CD4-positive, alpha-beta memory T cell (primary cell): ENCODE data around the gene CCDC69. TPM values are rescaled to one million over a fixed set of nuclear protein-coding genes. Genes with fewer than 3 reads are reported as not detected.
A peak's percentile ranks its signal among the peaks of the same experiment; 100 is the strongest.

Source experiments
- CTCF ChIA-PET: fragments of 350-600 bp; sonication (Branson Sonifier 250); formaldehyde crosslinking; loops from one replicate; lab custom pipeline; 2021; ENCODE audit warnings: inconsistent platforms; ENCODE audit not compliant: partially characterized antibody; lab: Charles Lee
- POLR2A ChIA-PET: fragments of 350-600 bp; sonication (Branson Sonifier 250); formaldehyde crosslinking; loops from one replicate; lab custom pipeline; 2021; ENCODE audit not compliant: partially characterized antibody; lab: Charles Lee
- DNase-seq, 5 donors: peaks; one replicate each; pipeline versions ENCODE4 v3.0.0 to v3.0.0-alpha.2; 2020 to 2022; ENCODE audit warnings: mixed read lengths in 1 of 5
- H3K27ac ChIP-seq: one replicate; pipeline ENCODE4 v1.7.0; 2013; ENCODE audit warnings: low read depth, low read length
- H3K27me3 ChIP-seq: 2 replicates; pipeline ENCODE4 v1.7.0; 2013; ENCODE audit warnings: mild to moderate bottlenecking, low read length, moderate library complexity; ENCODE audit not compliant: insufficient read depth
- H3K36me3 ChIP-seq: 2 replicates; pipeline ENCODE4 v1.7.0; 2013; ENCODE audit warnings: mild to moderate bottlenecking, low read length, moderate library complexity; ENCODE audit not compliant: insufficient read depth
- H3K4me1 ChIP-seq: 2 replicates; pipeline ENCODE4 v1.7.0; 2013; ENCODE audit warnings: mild to moderate bottlenecking, low read length, moderate library complexity; ENCODE audit not compliant: insufficient read depth
- H3K4me3 ChIP-seq, 2 donors: one replicate each; pipeline ENCODE4 v1.7.0; 2013; ENCODE audit warnings: low read length in 2 of 2, mild to moderate bottlenecking in 1 of 2
- H3K9me3 ChIP-seq, 2 donors: one replicate each; pipeline ENCODE4 v1.7.0; 2013; ENCODE audit warnings: low read length in 2 of 2, control low read depth in 1 of 2; ENCODE audit not compliant: control insufficient read depth in 1 of 2
- H3K27ac Mint-ChIP-seq, 7 donors: one replicate each; pipeline ENCODE4 v1.8.0; 2020 to 2021; ENCODE audit warnings: mixed read lengths in 7 of 7, mild to moderate bottlenecking in 6 of 7, inconsistent platforms in 3 of 7, moderate library complexity in 3 of 7
- H3K27me3 Mint-ChIP-seq, 2 donors: one replicate each; pipeline ENCODE4 v1.8.0; 2020 to 2021; ENCODE audit warnings: mixed read lengths in 2 of 2
- H3K36me3 Mint-ChIP-seq, 2 donors: one replicate each; pipeline ENCODE4 v1.8.0; 2020 to 2021; ENCODE audit warnings: mixed read lengths in 2 of 2, inconsistent platforms in 1 of 2, mild to moderate bottlenecking in 1 of 2
- H3K4me1 Mint-ChIP-seq, 4 donors: one replicate each; pipeline ENCODE4 v1.8.0; 2020 to 2021; ENCODE audit warnings: mixed read lengths in 4 of 4, mild to moderate bottlenecking in 1 of 4
- H3K4me3 Mint-ChIP-seq, 8 donors: one replicate each; pipeline ENCODE4 v1.8.0; 2020 to 2021; ENCODE audit warnings: mixed read lengths in 8 of 8, mild to moderate bottlenecking in 7 of 8, moderate library complexity in 6 of 8, inconsistent platforms in 3 of 8
- H3K9me3 Mint-ChIP-seq, 8 donors: one replicate each; pipeline ENCODE4 v1.8.0; 2020 to 2021; ENCODE audit warnings: mixed read lengths in 8 of 8, mild to moderate bottlenecking in 5 of 8, inconsistent platforms in 3 of 8, moderate library complexity in 1 of 8
- intact Hi-C: fragments of 100-400 bp; cut with micrococcal nuclease; formaldehyde crosslinking; loops from one replicate; pipeline ENCODE4 v1.15.1; 2023
- polyA plus RNA-seq, 2 donors: library from polyadenylated mRNA; unstranded; fragments of 300-500 nt; fragmentation: Illumina TruSeq; gene quantifications; one replicate each; pipeline ENCODE4 v1.2.3, GENCODE V29; 2021
- total RNA-seq, 2 experiments: library from RNA; stranded (reverse); gene quantifications; one replicate each; pipeline ENCODE4 v1.2.3, GENCODE V29; 2021

Gene CCDC69
- total and polyA plus RNA-seq, 4 experiments from 2014 or later: 38.9 to 93.9 (median 88.2) TPM

- peaks cover 48 to 73% of the 10 kb centered on the region in 2 donors for H3K36me3 Mint-ChIP-seq
- H3K27ac Mint-ChIP-seq: no peak overlapping the region
- intact Hi-C loops: no loop called here
Observed at GRCh38 chr5:151182976-151183375, 40.9 kb downstream of the CCDC69 start.

GRCh38 chr5:151182524-151182900 lies 41.4 kb downstream of the CCDC69 start:
- H3K36me3 Mint-ChIP-seq: peaks cover 45 to 74% of the 10 kb centered on the region in 2 donors
- no peaks in the 10 kb centered on the region for H3K9me3 Mint-ChIP-seq
- H3K4me3 Mint-ChIP-seq: no peak overlapping the region
- H3K27me3 Mint-ChIP-seq: no peaks in the 10 kb centered on the region
- ChIA-PET CTCF (interaction anchor here (1.3 to 3.1 kb wide), 3 partner anchors 18 to 57 kb away, joined by 3 to 16 read pairs (median 8); no protein-coding TSS in a partner anchor), POLR2A (interaction anchor here (1.0 to 1.2 kb wide), 2 partner anchors 11 to 41 kb away, joined by 3 to 4 read pairs; partner anchors contain the start of gene CCDC69)
- Histone ChIP-seq H3K4me3 (no peak overlapping the region), H3K27ac (no peak overlapping the region), H3K4me1 (no peaks in the 10 kb centered on the region), H3K9me3 (no peaks in the 10 kb centered on the region), H3K36me3 (peaks cover 65% of the 10 kb centered on the region), H3K27me3 (no peaks in the 10 kb centered on the region)
- H3K4me1 Mint-ChIP-seq: peaks cover 8 to 11% (median 9%) of the 10 kb centered on the region in 4 donors
- intact Hi-C loops: no loop called here
- H3K27ac Mint-ChIP-seq: peak overlapping the region in 4 of 7 donors; percentile 69 to 81 (median 76)
- peak in 1 of 5 donors; percentile 35 for DNase-seq

More at GRCh38 chr5:151182976-151183375, 40.9 kb downstream of the CCDC69 start:
- ChIA-PET POLR2A (interaction anchor here (1.0 to 1.2 kb wide), 2 partner anchors 11 to 41 kb away, joined by 3 to 4 read pairs; partner anchors contain the start of gene CCDC69), CTCF (interaction anchor here (1.2 to 3.1 kb wide), 5 partner anchors 18 to 68 kb away, joined by 4 to 16 read pairs (median 7); no protein-coding TSS in a partner anchor)
- no peaks in the 10 kb centered on the region for H3K9me3 ChIP-seq
- DNase-seq: no peak
- no peak overlapping the region for H3K4me3 Mint-ChIP-seq
- no peak overlapping the region for H3K4me3 ChIP-seq
- H3K27me3 ChIP-seq: no peaks in the 10 kb centered on the region
- H3K9me3 Mint-ChIP-seq: no peaks in the 10 kb centered on the region
- H3K27me3 Mint-ChIP-seq: no peaks in the 10 kb centered on the region
- H3K4me1 Mint-ChIP-seq: peaks cover 8 to 11% (median 9%) of the 10 kb centered on the region in 4 donors
- H3K36me3 ChIP-seq: peaks cover 69% of the 10 kb centered on the region
- no peak overlapping the region for H3K27ac ChIP-seq
- no peaks in the 10 kb centered on the region for H3K4me1 ChIP-seq

DNA sequence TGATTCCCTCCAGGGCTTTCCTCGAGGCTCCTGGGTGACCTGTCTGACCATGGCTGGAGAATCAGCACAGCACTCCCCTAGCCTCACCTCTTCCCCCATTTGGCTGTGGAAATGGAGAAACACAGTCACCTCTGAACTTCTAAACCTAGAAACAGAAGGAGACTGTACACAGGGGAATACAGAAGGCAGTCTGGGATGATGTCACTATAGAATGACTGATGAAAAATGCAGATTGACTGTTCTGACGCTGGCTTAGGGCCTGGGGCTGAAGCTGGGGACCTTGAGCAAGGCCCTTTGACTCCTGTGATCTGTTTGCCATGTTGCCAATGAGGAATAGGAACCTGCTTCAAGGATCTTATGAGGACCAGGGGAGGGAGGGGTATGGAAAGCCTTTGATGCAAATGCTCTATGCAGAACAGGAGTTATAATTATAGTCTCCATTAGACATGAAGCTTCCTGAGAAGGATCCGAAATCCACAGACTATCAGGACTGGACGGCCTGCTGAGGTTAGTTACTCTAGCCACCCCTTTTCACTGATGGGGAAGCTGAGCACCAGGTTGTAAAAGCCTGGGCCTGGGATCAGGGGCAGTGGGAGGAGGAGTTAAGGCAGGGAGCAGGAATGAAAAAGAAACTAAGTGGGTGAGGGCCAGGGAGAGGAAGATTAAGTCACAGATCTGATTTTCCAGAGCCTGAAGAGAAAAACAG lies 41.9 kb downstream of the CCDC69 start:
- ChIA-PET CTCF (interaction anchor here (0.8 to 3.1 kb wide), 4 partner anchors 17 to 66 kb away, joined by 3 to 16 read pairs (median 6); no protein-coding TSS in a partner anchor), POLR2A (interaction anchor here (0.7 kb wide), 1 partner anchor 32 kb away, joined by 3 read pairs; no protein-coding TSS in a partner anchor)
- peaks cover 60% of the 10 kb centered on the region for H3K36me3 ChIP-seq
- H3K27me3 ChIP-seq: no peaks in the 10 kb centered on the region
- intact Hi-C loops: no loop called here
- H3K36me3 Mint-ChIP-seq: peaks cover 44 to 70% of the 10 kb centered on the region in 2 donors
- H3K9me3 Mint-ChIP-seq: no peaks in the 10 kb centered on the region
- no peak overlapping the region for H3K4me3 ChIP-seq
- H3K27ac Mint-ChIP-seq: peak overlapping the region in 5 of 7 donors; percentile 69 to 90 (median 81)
- no peaks in the 10 kb centered on the region for H3K27me3 Mint-ChIP-seq
- peaks cover 8 to 10% (median 10%) of the 10 kb centered on the region in 4 donors for H3K4me1 Mint-ChIP-seq
- DNase-seq: no peak
- H3K27ac ChIP-seq: no peak overlapping the region
- no peaks in the 10 kb centered on the region for H3K9me3 ChIP-seq
- H3K4me3 Mint-ChIP-seq: peak overlapping the region in 1 of 8 donors; percentile 31
- H3K4me1 ChIP-seq: no peaks in the 10 kb centered on the region

GRCh38 chr5:151180291-151180690 lies 43.6 kb downstream of the CCDC69 start:
- peaks cover 0 to 5% (median 5%) of the 10 kb centered on the region in 4 donors for H3K4me1 Mint-ChIP-seq
- H3K36me3 ChIP-seq: peaks cover 45% of the 10 kb centered on the region
- no peaks in the 10 kb centered on the region for H3K27me3 Mint-ChIP-seq
- no peak overlapping the region for H3K4me3 Mint-ChIP-seq
- POLR2A ChIA-PET: interaction anchor here (1.7 kb wide), 1 partner anchor 43 kb away, joined by 8 read pairs; the partner anchor contains the start of gene CCDC69
- H3K27me3 ChIP-seq: no peaks in the 10 kb centered on the region
- no peaks in the 10 kb centered on the region for H3K9me3 ChIP-seq
- H3K27ac Mint-ChIP-seq: peak overlapping the region in 4 of 7 donors; percentile 6 to 62 (median 41)
- CTCF ChIA-PET: interaction anchor here (0.7 to 4.0 kb wide), 2 partner anchors 15 to 59 kb away, joined by 3 to 13 read pairs; no protein-coding TSS in a partner anchor
- intact Hi-C loops: no loop called here
- H3K36me3 Mint-ChIP-seq: peaks cover 33 to 57% of the 10 kb centered on the region in 2 donors
- no peaks in the 10 kb centered on the region for H3K4me1 ChIP-seq
- H3K9me3 Mint-ChIP-seq: no peaks in the 10 kb centered on the region
- no peak for DNase-seq
- H3K27ac ChIP-seq: no peak overlapping the region
- H3K4me3 ChIP-seq: no peak overlapping the region

DNA sequence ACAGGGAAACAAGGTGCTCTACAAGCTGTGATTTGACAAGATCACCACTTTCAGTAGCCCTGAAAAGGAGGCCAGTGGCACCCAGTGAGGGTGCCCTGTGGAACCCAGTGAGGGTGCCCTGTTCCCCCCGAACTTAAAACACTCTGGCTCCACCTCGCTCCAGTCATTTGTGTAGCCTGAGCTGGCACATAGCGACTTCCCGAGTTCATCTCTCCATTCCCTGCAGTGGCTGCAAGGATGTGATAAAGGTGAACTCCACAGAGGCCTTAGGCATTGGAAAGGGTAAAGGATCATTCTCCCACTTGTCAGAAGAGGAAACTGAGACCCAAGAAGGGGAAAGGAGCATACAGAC lies 44.4 kb downstream of the CCDC69 start:
- intact Hi-C loops: no loop called here
- Histone ChIP-seq H3K27me3 (no peaks in the 10 kb centered on the region), H3K9me3 (no peaks in the 10 kb centered on the region), H3K4me3 (no peak overlapping the region), H3K27ac (no peak overlapping the region), H3K4me1 (no peaks in the 10 kb centered on the region), H3K36me3 (peaks cover 38% of the 10 kb centered on the region)
- Mint-ChIP-seq H3K27ac (peak overlapping the region in 4 of 7 donors; percentile 49 to 84 (median 54)), H3K36me3 (peaks cover 32 to 52% of the 10 kb centered on the region in 2 donors), H3K27me3 (no peaks in the 10 kb centered on the region), H3K4me3 (no peak overlapping the region), H3K4me1 (peaks cover 2 to 6% (median 4%) of the 10 kb centered on the region in 4 donors), H3K9me3 (no peaks in the 10 kb centered on the region)
- POLR2A ChIA-PET: interaction anchor here (1.7 kb wide), 1 partner anchor 44 kb away, joined by 8 read pairs; the partner anchor contains the start of gene CCDC69
- CTCF ChIA-PET: interaction anchor here (1.2 to 4.0 kb wide), 2 partner anchors 14 to 128 kb away, joined by 4 to 13 read pairs; no protein-coding TSS in a partner anchor
- no peak for DNase-seq

DNA sequence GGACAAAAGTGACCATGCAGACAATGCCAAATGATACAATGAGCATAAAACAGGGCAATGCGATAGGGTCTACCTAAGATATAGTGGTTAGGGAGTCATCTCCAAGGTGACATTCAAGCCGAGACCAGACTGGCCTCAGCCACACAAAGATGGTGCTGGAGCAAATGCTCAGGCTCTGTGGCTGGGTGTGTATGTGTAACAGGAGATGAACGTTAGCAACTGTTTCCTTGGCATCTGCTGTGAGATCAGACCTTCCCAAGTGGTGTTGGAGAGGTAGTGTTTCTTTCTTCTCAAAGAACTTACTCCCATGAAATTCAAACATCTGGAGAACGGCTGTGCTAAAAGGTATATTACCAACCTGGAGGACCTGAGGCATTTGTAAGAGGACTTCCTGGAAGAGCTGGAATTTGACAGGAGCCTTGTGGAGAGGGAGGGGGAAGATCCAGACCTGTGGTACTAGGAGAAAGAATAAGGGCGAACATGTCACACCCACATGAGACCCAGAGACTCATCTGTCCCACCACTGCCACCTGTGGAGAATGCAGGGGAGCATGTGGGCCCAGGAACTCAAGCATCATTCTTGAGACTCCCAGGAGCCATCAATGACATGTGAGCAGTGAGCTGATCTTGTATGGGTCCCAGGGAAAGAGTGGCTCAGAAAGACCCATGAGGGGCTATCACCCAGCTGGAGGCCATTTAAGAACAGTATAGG lies 45.0 kb downstream of the CCDC69 start:
- ChIA-PET CTCF (interaction anchor here (1.2 to 4.0 kb wide), 2 partner anchors 14 to 127 kb away, joined by 4 to 13 read pairs; no protein-coding TSS in a partner anchor), POLR2A (interaction anchor here (1.7 kb wide), 1 partner anchor 44 kb away, joined by 8 read pairs; the partner anchor contains the start of gene CCDC69)
- intact Hi-C loops: no loop called here
- peak overlapping the region in 6 of 7 donors; percentile 18 to 83 (median 39) for H3K27ac Mint-ChIP-seq
- peaks cover 33% of the 10 kb centered on the region for H3K36me3 ChIP-seq
- no peaks in the 10 kb centered on the region for H3K9me3 Mint-ChIP-seq
- peaks cover 34 to 47% of the 10 kb centered on the region in 2 donors for H3K36me3 Mint-ChIP-seq
- DNase-seq: no peak
- no peaks in the 10 kb centered on the region for H3K9me3 ChIP-seq
- no peak overlapping the region for H3K4me3 Mint-ChIP-seq
- H3K4me1 Mint-ChIP-seq: peaks cover 3 to 6% (median 5%) of the 10 kb centered on the region in 4 donors
- H3K27ac ChIP-seq: no peak overlapping the region
- H3K27me3 ChIP-seq: no peaks in the 10 kb centered on the region
- H3K27me3 Mint-ChIP-seq: no peaks in the 10 kb centered on the region
- no peaks in the 10 kb centered on the region for H3K4me1 ChIP-seq
- no peak overlapping the region for H3K4me3 ChIP-seq
